ENCODE data around the gene AUTS2. TPM values are rescaled to one million over a fixed set of nuclear protein-coding genes. Genes with fewer than 3 reads are reported as not detected.

The AUTS2 gene
- total and polyA plus RNA-seq, 11 donors: 3.4 to 14.0 (median 7.3) TPM

- no peaks in the 10 kb centered on the region for H3K27me3 ChIP-seq
- DNase-seq (no peak), ATAC-seq (no peak)
- 97 to 100% (median 97%) methylated on average over 3 of the region's 3 CpGs for WGBS, 4 donors
- no peak overlapping the region for H3K4me3 ChIP-seq
- intact Hi-C loops (cut with DNase I): no loop called here
- no peak overlapping the region for H3K27ac ChIP-seq
- peaks cover 0 to 5% (median 0%) of the 10 kb centered on the region in 12 donors for H3K4me1 ChIP-seq
- H3K36me3 ChIP-seq: no peaks in the 10 kb centered on the region
- no peaks in the 10 kb centered on the region for H3K9me3 ChIP-seq
- no peak for TF ChIP-seq CTCF (IDR thresholded peaks at IDR 0.05)
- TF ChIP-seq POLR2A (IDR thresholded peaks at IDR 0.05): no peak
These were observed 262.2 kb downstream of the AUTS2 start for GRCh38 chr7:69860486-69860885.

- no peaks in the 10 kb centered on the region for H3K36me3 ChIP-seq
These were observed 262.8 kb downstream of the AUTS2 start for GRCh38 chr7:69860941-69861622.

GRCh38 chr7:69862413-69863064, 264.3 kb downstream of the AUTS2 start:
- no peak overlapping the region for H3K4me3 ChIP-seq
- no peaks in the 10 kb centered on the region for H3K36me3 ChIP-seq
- WGBS, 4 donors: 40 to 48% (median 45%) methylated on average over 5 of the region's 5 CpGs
- intact Hi-C loops (cut with DNase I): no loop called here
- H3K9me3 ChIP-seq: no peaks in the 10 kb centered on the region
- no peak for ATAC-seq
- DNase-seq: no peak
- H3K27ac ChIP-seq: no peak overlapping the region
- no peaks in the 10 kb centered on the region for H3K27me3 ChIP-seq
- H3K4me1 ChIP-seq: peaks cover 0 to 5% (median 0%) of the 10 kb centered on the region in 12 donors
- TF ChIP-seq CTCF (IDR thresholded peaks at IDR 0.05) (no peak), POLR2A (IDR thresholded peaks at IDR 0.05) (no peak)

More at GRCh38 chr7:69860941-69861622, 262.8 kb downstream of the AUTS2 start:
- WGBS, 4 donors: 95 to 98% (median 96%) methylated on average over 3 of the region's 3 CpGs
- Histone ChIP-seq H3K9me3 (no peaks in the 10 kb centered on the region), H3K27ac (no peak overlapping the region), H3K4me3 (no peak overlapping the region), H3K27me3 (no peaks in the 10 kb centered on the region), H3K4me1 (peaks cover 0 to 5% (median 0%) of the 10 kb centered on the region in 12 donors)
- intact Hi-C loops (cut with DNase I): no loop called here
- no peak for DNase-seq
- TF ChIP-seq POLR2A (IDR thresholded peaks at IDR 0.05) (no peak), CTCF (IDR thresholded peaks at IDR 0.05) (no peak)
- no peak for ATAC-seq

GRCh38 chr7:69864274-69864673, 266.0 kb downstream of the AUTS2 start:
- Histone ChIP-seq H3K4me1 (peaks cover 0 to 5% (median 0%) of the 10 kb centered on the region in 12 donors), H3K27me3 (no peaks in the 10 kb centered on the region), H3K9me3 (no peaks in the 10 kb centered on the region), H3K36me3 (no peaks in the 10 kb centered on the region), H3K4me3 (no peak overlapping the region), H3K27ac (no peak overlapping the region)
- DNase-seq (no peak), ATAC-seq (no peak)
- WGBS, 4 donors: 85 to 98% (median 91%) methylated on average over 1 of the region's 1 CpG
- no peak for TF ChIP-seq CTCF (IDR thresholded peaks at IDR 0.05)
- TF ChIP-seq POLR2A (IDR thresholded peaks at IDR 0.05): no peak
- intact Hi-C loops (cut with DNase I): no loop called here
